HCT116 (cell line): ENCODE results near the gene NT5E. TPM values are rescaled to one million over a fixed set of nuclear protein-coding genes. Genes with fewer than 3 reads are reported as not detected.

ENCODE experiments used
- ATAC-seq: fragments of 200-7000 bp; cut with Tn5 transposase; 2 replicates; pipeline ENCODE4 v1.9.1; 2020; ENCODE audit warnings: mild to moderate bottlenecking, moderate library complexity
- BruUV-seq: library from RNA; stranded (reverse); fragments of 400-500 nt; replicated peaks from 2 replicates; lab custom pipeline; 2021; lab: Mats Ljungman, UMichigan
- CTCF ChIA-PET: fragments of 300-600 bp; sonication (Branson Sonifier 250); formaldehyde crosslinking; loops from one replicate; lab custom pipeline; 2021; ENCODE audit warnings: antibody characterized with exemption; lab: Charles Lee
- POLR2A ChIA-PET: fragments of 300-600, 350-600 bp; sonication (Branson Sonifier 250); formaldehyde crosslinking; loops from one replicate; lab custom pipeline; 2021; ENCODE audit warnings: antibody characterized with exemption; lab: Charles Lee
- RAD21 ChIA-PET, 2 experiments: fragments of 300-600 bp; sonication (Branson Sonifier 250); formaldehyde crosslinking; loops; one replicate each; lab custom pipeline; 2023; ENCODE audit warnings: low total read pairs in 2 of 2; ENCODE audit not compliant: uncharacterized antibody in 2 of 2, unreplicated experiment in 2 of 2, low non-redundant PET in 1 of 2; lab: Charles Lee
- DNase-seq: peaks from one replicate; pipeline ENCODE4 v3.0.0-alpha.2; 2010; ENCODE audit warnings: low read depth, low spot score
- H2AFZ ChIP-seq: fragments of 200-600 bp; shearing (Covaris generic), sonication (generic); 2 replicates; pipeline ENCODE4 v1.6.1; 2017; ENCODE audit warnings: low read depth, mixed run types, mixed read lengths, antibody characterized with exemption, low read length; ENCODE audit not compliant: poor library complexity, severe bottlenecking
- H3K27ac ChIP-seq: 2 replicates; pipeline ENCODE4 v1.5.1; 2012; ENCODE audit warnings: low read depth, low read length
- H3K27me3 ChIP-seq: fragments of 200-600 bp; sonication (generic); 2 replicates; pipeline ENCODE4 v1.6.1; 2016; ENCODE audit warnings: mixed run types, low read length, mixed read lengths; ENCODE audit not compliant: insufficient read depth
- H3K36me3 ChIP-seq, 2 experiments: fragments of 200-500 bp in 1 of 2; fragments of 200-600 bp in 1 of 2; sonication (Bioruptor generic) in 1 of 2; sonication (generic) in 1 of 2; 2 replicates each; pipeline versions ENCODE4 v1.5.1 to v1.6.1; 2014 to 2016; ENCODE audit warnings: low read length in 2 of 2, inconsistent platforms in 1 of 2, mixed read lengths in 1 of 2, mixed run types in 1 of 2; ENCODE audit not compliant: insufficient read depth in 2 of 2, control insufficient read depth in 1 of 2
- H3K4me1 ChIP-seq, 2 experiments: fragments of 200-600 bp in 1 of 2; sonication (generic) in 1 of 2; 2 replicates each; pipeline versions ENCODE4 v1.5.1 to v1.6.1; 2012 to 2017; ENCODE audit warnings: low read length in 2 of 2, inconsistent platforms in 1 of 2, mild to moderate bottlenecking in 1 of 2, mixed read lengths in 1 of 2, mixed run types in 1 of 2, moderate library complexity in 1 of 2; ENCODE audit not compliant: insufficient read depth in 2 of 2, control insufficient read depth in 1 of 2
- H3K4me2 ChIP-seq: fragments of 200-600 bp; sonication (generic); 2 replicates; pipeline ENCODE4 v1.6.1; 2017; ENCODE audit warnings: mixed run types, low read length, mixed read lengths
- H3K4me3 ChIP-seq, 2 experiments: fragments of 200-600 bp in 1 of 2; sonication (generic) in 1 of 2; replicated peaks in 1 of 2; 2 replicates each; pipeline ENCODE4 v1.5.1; 2011 to 2016; ENCODE audit warnings: low read length in 2 of 2, control low read depth in 1 of 2, low read depth in 1 of 2, mild to moderate bottlenecking in 1 of 2, mixed read lengths in 1 of 2, mixed run types in 1 of 2
- H3K79me2 ChIP-seq: fragments of 200-600 bp; sonication (generic); 2 replicates; pipeline ENCODE4 v1.6.1; 2017; ENCODE audit warnings: mild to moderate bottlenecking, mixed run types, low read length, moderate library complexity, mixed read lengths; ENCODE audit not compliant: insufficient read depth
- H3K9ac ChIP-seq: fragments of 200-600 bp; sonication (generic); 2 replicates; pipeline ENCODE4 v1.6.1; 2016; ENCODE audit warnings: low read length, mixed read lengths
- H3K9me2 ChIP-seq: fragments of 200-600 bp; sonication (generic), shearing (Covaris generic); 2 replicates; pipeline ENCODE4 v1.6.1; 2017; ENCODE audit warnings: mixed run types, mild to moderate bottlenecking, moderate library complexity; ENCODE audit not compliant: insufficient read depth
- H3K9me3 ChIP-seq, 2 experiments: fragments of 200-500 bp in 1 of 2; fragments of 200-600 bp in 1 of 2; sonication (Bioruptor generic) in 1 of 2; sonication (generic) in 1 of 2; 2 replicates each; pipeline ENCODE4 v1.6.1; 2014 to 2017; ENCODE audit warnings: low read length in 2 of 2, mixed read lengths in 2 of 2, inconsistent platforms in 1 of 2, low read depth in 1 of 2, mild to moderate bottlenecking in 1 of 2, mixed run types in 1 of 2, moderate library complexity in 1 of 2; ENCODE audit not compliant: control insufficient read depth in 1 of 2, insufficient read depth in 1 of 2
- H4K20me1 ChIP-seq: fragments of 200-600 bp; sonication (generic), shearing (Covaris generic); 2 replicates; pipeline ENCODE4 v1.6.1; 2017; ENCODE audit warnings: mixed run types, mild to moderate bottlenecking, moderate library complexity; ENCODE audit not compliant: insufficient read depth
- CBX3 ChIP-seq: IDR thresholded peaks from 2 replicates; pipeline ENCODE4 v1.6.1; 2012; ENCODE audit warnings: low read depth
- CEBPB ChIP-seq: IDR thresholded peaks from 2 replicates; pipeline ENCODE4 v1.6.1; 2012; ENCODE audit warnings: low read depth
- ELF1 ChIP-seq: IDR thresholded peaks from 2 replicates; pipeline ENCODE4 v1.6.1; 2012; ENCODE audit warnings: low read depth, borderline replicate concordance
- EZH2phosphoT487 ChIP-seq: fragments of 200-600 bp; IDR thresholded peaks from 2 replicates; pipeline ENCODE4 v1.6.1; 2018; ENCODE audit warnings: antibody characterized with exemption, borderline replicate concordance
- POLR2A ChIP-seq: IDR thresholded peaks from 2 replicates; pipeline ENCODE4 v1.7.0; 2011; ENCODE audit warnings: borderline replicate concordance; ENCODE audit not compliant: insufficient read depth, insufficient read length; ENCODE audit errors: extremely low read depth
- RAD21 ChIP-seq: IDR thresholded peaks from 2 replicates; pipeline ENCODE4 v1.6.1; 2012; ENCODE audit warnings: low read depth, mild to moderate bottlenecking
- SIN3A ChIP-seq: IDR thresholded peaks from 2 replicates; pipeline ENCODE4 v1.6.1; 2012; ENCODE audit warnings: low read depth
- SRF ChIP-seq: IDR thresholded peaks from 2 replicates; pipeline ENCODE4 v1.6.1; 2012; ENCODE audit warnings: low read depth
- TCF7L2 ChIP-seq: IDR thresholded peaks from 2 replicates; pipeline ENCODE4 v1.7.0; 2011; ENCODE audit warnings: borderline replicate concordance, inconsistent platforms; ENCODE audit not compliant: insufficient read depth, insufficient read length; ENCODE audit errors: extremely low read depth
- YY1 ChIP-seq: IDR thresholded peaks from 2 replicates; pipeline ENCODE4 v1.6.1; 2011; ENCODE audit warnings: low read length, low read depth, moderate library complexity, mild to moderate bottlenecking; ENCODE audit not compliant: insufficient replicate concordance; ENCODE audit errors: extremely low read depth
- ZFX ChIP-seq: fragments of 450-650 bp; IDR thresholded peaks from 2 replicates; pipeline ENCODE4 v1.6.1; 2017
- ZNF274 ChIP-seq: fragments of 200-500 bp; sonication (Bioruptor generic); IDR thresholded peaks from 2 replicates; pipeline ENCODE4 v1.6.1; 2014; ENCODE audit warnings: mild to moderate bottlenecking, low read depth, low read length, inconsistent platforms
- intact Hi-C: fragments of 100-400 bp; cut with micrococcal nuclease; formaldehyde crosslinking; loops from 2 replicates; pipeline ENCODE4 v1.10.0; 2022
- total RNA-seq: library from RNA; stranded (reverse); gene quantifications from one replicate; pipeline ENCODE4 v1.2.1, GENCODE V29; 2021; ENCODE audit not compliant: unreplicated experiment
- TF ChIP-seq, protein P1 (sequence below): IDR thresholded peaks from 2 replicates; pipeline ENCODE4 v1.6.1; 2012; ENCODE audit warnings: low read depth
- TF ChIP-seq, protein P2 (sequence below): IDR thresholded peaks from 2 replicates; pipeline ENCODE4 v1.6.1; 2012

The NT5E gene
- total RNA-seq, 1 experiment from 2014 or later: 68.2 TPM

DNA sequence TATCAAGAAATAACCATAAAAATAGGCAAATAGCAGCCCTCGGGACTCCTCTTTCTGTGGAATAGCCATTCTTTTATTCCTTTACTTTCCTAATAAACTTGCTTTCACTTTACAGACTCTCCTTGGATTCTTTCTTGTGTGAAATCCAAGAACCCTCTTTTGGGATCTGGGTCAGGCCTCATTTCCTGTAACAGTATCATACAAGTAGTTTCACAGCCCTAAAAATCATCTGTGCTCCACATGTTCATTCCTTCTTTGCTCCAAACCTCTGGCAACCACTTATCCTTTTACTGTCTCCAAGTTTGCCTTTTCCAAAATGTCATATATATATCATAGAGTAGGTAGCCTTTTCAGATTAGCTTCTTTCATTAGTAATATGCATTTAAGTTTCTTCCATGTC lies 13.5 kb upstream of the NT5E start:
- ChIA-PET POLR2A (no interaction called here), RAD21 (no interaction called here), CTCF (no interaction called here)
- H3K4me2 ChIP-seq: no peak overlapping the region
- peak overlapping the region; percentile 37 for H2AFZ ChIP-seq
- TF ChIP-seq ELF1 (no peak), ZFX (no peak), ZNF274 (no peak), POLR2A (no peak), CEBPB (no peak), RAD21 (no peak), EZH2phosphoT487 (no peak), CBX3 (no peak), SIN3A (no peak), TCF7L2 (no peak), SRF (no peak), YY1 (no peak)
- TF ChIP-seq, protein P1, sequence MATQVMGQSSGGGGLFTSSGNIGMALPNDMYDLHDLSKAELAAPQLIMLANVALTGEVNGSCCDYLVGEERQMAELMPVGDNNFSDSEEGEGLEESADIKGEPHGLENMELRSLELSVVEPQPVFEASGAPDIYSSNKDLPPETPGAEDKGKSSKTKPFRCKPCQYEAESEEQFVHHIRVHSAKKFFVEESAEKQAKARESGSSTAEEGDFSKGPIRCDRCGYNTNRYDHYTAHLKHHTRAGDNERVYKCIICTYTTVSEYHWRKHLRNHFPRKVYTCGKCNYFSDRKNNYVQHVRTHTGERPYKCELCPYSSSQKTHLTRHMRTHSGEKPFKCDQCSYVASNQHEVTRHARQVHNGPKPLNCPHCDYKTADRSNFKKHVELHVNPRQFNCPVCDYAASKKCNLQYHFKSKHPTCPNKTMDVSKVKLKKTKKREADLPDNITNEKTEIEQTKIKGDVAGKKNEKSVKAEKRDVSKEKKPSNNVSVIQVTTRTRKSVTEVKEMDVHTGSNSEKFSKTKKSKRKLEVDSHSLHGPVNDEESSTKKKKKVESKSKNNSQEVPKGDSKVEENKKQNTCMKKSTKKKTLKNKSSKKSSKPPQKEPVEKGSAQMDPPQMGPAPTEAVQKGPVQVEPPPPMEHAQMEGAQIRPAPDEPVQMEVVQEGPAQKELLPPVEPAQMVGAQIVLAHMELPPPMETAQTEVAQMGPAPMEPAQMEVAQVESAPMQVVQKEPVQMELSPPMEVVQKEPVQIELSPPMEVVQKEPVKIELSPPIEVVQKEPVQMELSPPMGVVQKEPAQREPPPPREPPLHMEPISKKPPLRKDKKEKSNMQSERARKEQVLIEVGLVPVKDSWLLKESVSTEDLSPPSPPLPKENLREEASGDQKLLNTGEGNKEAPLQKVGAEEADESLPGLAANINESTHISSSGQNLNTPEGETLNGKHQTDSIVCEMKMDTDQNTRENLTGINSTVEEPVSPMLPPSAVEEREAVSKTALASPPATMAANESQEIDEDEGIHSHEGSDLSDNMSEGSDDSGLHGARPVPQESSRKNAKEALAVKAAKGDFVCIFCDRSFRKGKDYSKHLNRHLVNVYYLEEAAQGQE: no peak
- TF ChIP-seq, protein P2, sequence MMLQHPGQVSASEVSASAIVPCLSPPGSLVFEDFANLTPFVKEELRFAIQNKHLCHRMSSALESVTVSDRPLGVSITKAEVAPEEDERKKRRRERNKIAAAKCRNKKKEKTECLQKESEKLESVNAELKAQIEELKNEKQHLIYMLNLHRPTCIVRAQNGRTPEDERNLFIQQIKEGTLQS: no peak
- DNase-seq (no peak), ATAC-seq (no peak)
- no peak overlapping the region for H3K27ac ChIP-seq
- no peaks in the 10 kb centered on the region for H3K36me3 ChIP-seq
- no peaks in the 10 kb centered on the region for H3K4me1 ChIP-seq
- no peaks in the 10 kb centered on the region for H4K20me1 ChIP-seq
- no peak overlapping the region for H3K9ac ChIP-seq
- no peaks in the 10 kb centered on the region for H3K9me2 ChIP-seq
- no TSS peak for BruUV-seq
- H3K79me2 ChIP-seq: no peaks in the 10 kb centered on the region
- peaks cover 0 to 5% of the 10 kb centered on the region in 2 experiments; a peak in 1 of 4 replicates for H3K9me3 ChIP-seq
- H3K27me3 ChIP-seq: no peaks in the 10 kb centered on the region
- intact Hi-C loops: no loop called here
- no peak overlapping the region for H3K4me3 ChIP-seq
